K562 (cell line): ENCODE measurements around the gene RDH16. TPM values are rescaled to one million over a fixed set of nuclear protein-coding genes. Genes with fewer than 3 reads are reported as not detected.

ENCODE experiments used
- ZNF518B ChIP-seq: fragments of 250-450 bp; sonication (Bioruptor Pico); IDR thresholded peaks from 2 replicates; pipeline ENCODE4 v1.5.0; 2021; ENCODE audit warnings: mild to moderate bottlenecking, moderate library complexity
- polyA plus RNA-seq, 8 experiments: library from polyadenylated mRNA; depleted of rRNA in 4 of 8; stranded (reverse) in 5 of 8; unstranded in 3 of 8; fragments of >200 nt; fragmentation: Nextera tagmentation in 2 of 8; fragmentation: Illumina TruSeq in 1 of 8; extraction: Ambion mirVana in 2 of 8; extraction: Trizol in 1 of 8; gene quantifications; 2 replicates each; pipeline versions ENCODE4 v1.2.1 to v1.2.3, GENCODE V29; 2011 to 2014; ENCODE audit warnings: inconsistent platforms in 1 of 8, missing spikeins in 1 of 8
- total RNA-seq, 7 experiments: library from RNA; depleted of rRNA in 6 of 7; stranded (reverse); fragments of >200 nt in 6 of 7; fragmentation: Illumina TruSeq in 2 of 7; extraction: Trizol in 2 of 7; gene quantifications; 2 replicates each; pipeline versions ENCODE4 v1.2.1 to v1.2.3, GENCODE V29; 2011 to 2021; ENCODE audit warnings: low replicate concordance in 1 of 7
- TF ChIP-seq, protein P1 (sequence below), 2 experiments: fragments of 250-450 bp in 1 of 2; fragments of 450-650 bp in 1 of 2; sonication (Bioruptor Pico) in 1 of 2; IDR thresholded peaks; 2 replicates each; pipeline versions ENCODE4 v1.6.1 to v1.8.0; 2016 to 2021; ENCODE audit warnings: mild to moderate bottlenecking in 2 of 2, moderate library complexity in 2 of 2, missing compliant biosample characterization in 1 of 2, missing genetic modification characterization in 1 of 2
- TF ChIP-seq, protein P2 (sequence below): fragments of 450-650 bp; formaldehyde crosslinking; conservative IDR thresholded peaks from 2 replicates; pipeline ENCODE4 v1.4.0; 2022; ENCODE audit warnings: mild to moderate bottlenecking, missing genetic modification characterization

The RDH16 gene
- total and polyA plus RNA-seq, 9 of the 15 experiments (the other 6 are each of a cell fraction or from before 2014, with no cell fraction given): 0.11 to 0.52 (median 0.22) TPM; not detected in 1

DNA sequence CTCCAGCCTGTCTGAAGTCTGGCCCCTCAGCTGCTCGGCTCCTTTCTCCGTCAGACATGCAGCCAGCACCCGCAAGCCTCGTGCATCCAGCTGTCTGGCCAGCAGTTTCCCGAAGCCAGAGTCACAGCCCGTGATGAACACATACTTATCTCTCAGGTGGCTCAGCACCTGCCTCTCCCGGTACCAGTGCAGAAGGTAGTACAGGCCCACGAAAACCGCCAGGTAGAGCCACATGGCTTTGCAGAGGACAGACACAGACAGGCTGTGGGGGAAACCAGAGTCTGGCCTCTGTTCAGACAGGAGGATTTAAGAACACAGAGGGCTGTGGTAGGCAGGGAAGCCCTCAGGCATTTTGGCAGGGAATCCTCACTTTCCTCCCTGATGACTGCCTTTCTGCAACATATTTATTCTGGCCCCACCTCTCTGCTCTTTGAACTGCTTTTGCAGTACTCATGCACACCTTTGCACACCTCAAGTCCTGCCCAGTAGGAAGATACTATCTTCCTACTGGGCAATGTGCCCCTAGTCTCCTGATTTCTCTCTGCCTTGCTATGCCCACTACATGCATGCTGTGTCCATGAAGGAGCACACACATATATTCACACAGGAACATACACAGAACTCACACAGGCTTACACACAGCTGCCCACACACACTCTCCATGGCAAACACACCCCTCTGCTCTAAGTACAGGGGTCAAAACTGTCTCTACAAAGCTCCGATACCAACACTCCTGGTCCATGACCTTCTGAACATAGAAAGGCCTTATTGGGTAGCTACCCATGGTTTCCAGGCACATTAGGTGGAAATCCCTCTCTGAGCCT, at the start of gene RDH16 (continued):
- TF ChIP-seq, protein P1, sequence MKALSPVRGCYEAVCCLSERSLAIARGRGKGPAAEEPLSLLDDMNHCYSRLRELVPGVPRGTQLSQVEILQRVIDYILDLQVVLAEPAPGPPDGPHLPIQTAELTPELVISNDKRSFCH (CRISPR knock-in tag; IDR thresholded peaks at IDR 0.05): no peak
- TF ChIP-seq, protein P1 (tag; IDR thresholded peaks at IDR 0.05): no peak
- no peak for TF ChIP-seq ZNF518B (CRISPR knock-in tag)
- TF ChIP-seq, protein P2, sequence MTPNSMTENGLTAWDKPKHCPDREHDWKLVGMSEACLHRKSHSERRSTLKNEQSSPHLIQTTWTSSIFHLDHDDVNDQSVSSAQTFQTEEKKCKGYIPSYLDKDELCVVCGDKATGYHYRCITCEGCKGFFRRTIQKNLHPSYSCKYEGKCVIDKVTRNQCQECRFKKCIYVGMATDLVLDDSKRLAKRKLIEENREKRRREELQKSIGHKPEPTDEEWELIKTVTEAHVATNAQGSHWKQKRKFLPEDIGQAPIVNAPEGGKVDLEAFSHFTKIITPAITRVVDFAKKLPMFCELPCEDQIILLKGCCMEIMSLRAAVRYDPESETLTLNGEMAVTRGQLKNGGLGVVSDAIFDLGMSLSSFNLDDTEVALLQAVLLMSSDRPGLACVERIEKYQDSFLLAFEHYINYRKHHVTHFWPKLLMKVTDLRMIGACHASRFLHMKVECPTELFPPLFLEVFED (CRISPR knock-in tag): no peak
